RWPE2 (cell line): ENCODE results near the gene TRAF3IP1.
"Not testable (repeated sequence)": the region's sequence is repeated elsewhere in the genome, so short reads cannot be mapped to it uniquely, and the experiment has no call there.

ENCODE experiments used
- ATAC-seq: fragments of 200-7000 bp; cut with Tn5 transposase; 3 replicates; pipeline ENCODE4 v1.9.1; 2021; ENCODE audit warnings: low read depth
- DNase-seq: peaks from one replicate; pipeline ENCODE4 v3.0.0-alpha.2; 2020; ENCODE audit warnings: low spot score
- H3K27ac ChIP-seq: fragments of 450-650 bp; 2 replicates; pipeline ENCODE4 v1.5.1; 2017; ENCODE audit warnings: mild to moderate bottlenecking; ENCODE audit not compliant: poor library complexity, severe bottlenecking
- H3K27me3 ChIP-seq: fragments of 250-450 bp; sonication (Bioruptor Pico); 2 replicates; pipeline ENCODE4 v1.5.1; 2021; ENCODE audit warnings: mild to moderate bottlenecking, moderate library complexity; ENCODE audit not compliant: insufficient read depth, poor library complexity, severe bottlenecking
- H3K36me3 ChIP-seq: fragments of 250-450 bp; sonication (Bioruptor Pico); 2 replicates; pipeline ENCODE4 v1.5.1; 2020; ENCODE audit warnings: low read depth, mild to moderate bottlenecking, moderate library complexity
- H3K4me1 ChIP-seq: fragments of 250-450 bp; sonication (Bioruptor Pico); 2 replicates; pipeline ENCODE4 v1.5.1; 2021; ENCODE audit warnings: mild to moderate bottlenecking, moderate library complexity; ENCODE audit not compliant: insufficient read depth, poor library complexity, severe bottlenecking
- H3K4me3 ChIP-seq: fragments of 250-450 bp; sonication (Bioruptor Pico); 2 replicates; pipeline ENCODE4 v1.5.1; 2021; ENCODE audit warnings: mild to moderate bottlenecking, moderate library complexity; ENCODE audit not compliant: severe bottlenecking
- H3K9me3 ChIP-seq: fragments of 250-450 bp; sonication (Bioruptor Pico); 2 replicates; pipeline ENCODE4 v1.5.1; 2021; ENCODE audit warnings: mild to moderate bottlenecking, moderate library complexity; ENCODE audit not compliant: severe bottlenecking
- TF ChIP-seq, protein P1 (sequence below): fragments of 450-650 bp; IDR thresholded peaks from one replicate; pipeline ENCODE4 v1.5.1; 2017; ENCODE audit warnings: mild to moderate bottlenecking, moderate library complexity; ENCODE audit not compliant: poor library complexity, severe bottlenecking

Gene TRAF3IP1

DNA sequence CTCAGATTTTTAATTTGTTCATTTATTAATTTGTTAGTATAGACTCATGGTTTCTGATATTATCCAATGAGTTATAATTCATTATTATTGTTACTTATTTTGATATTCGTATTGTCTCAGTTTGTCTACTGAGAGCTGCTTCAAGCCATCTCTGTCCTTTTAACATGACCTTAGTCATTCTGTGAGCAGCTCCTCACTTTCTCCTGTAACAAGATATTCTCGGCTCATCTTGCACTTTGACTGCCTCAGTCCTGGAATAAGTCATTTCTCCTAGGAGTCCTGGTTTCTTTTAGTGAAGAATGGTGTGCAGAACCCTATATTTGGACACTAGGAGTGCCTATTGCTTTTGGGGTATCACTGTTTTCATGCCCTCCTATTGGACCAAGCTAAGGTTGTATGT lies 119.6 kb downstream of the TRAF3IP1 start:
- TF ChIP-seq, protein P1, sequence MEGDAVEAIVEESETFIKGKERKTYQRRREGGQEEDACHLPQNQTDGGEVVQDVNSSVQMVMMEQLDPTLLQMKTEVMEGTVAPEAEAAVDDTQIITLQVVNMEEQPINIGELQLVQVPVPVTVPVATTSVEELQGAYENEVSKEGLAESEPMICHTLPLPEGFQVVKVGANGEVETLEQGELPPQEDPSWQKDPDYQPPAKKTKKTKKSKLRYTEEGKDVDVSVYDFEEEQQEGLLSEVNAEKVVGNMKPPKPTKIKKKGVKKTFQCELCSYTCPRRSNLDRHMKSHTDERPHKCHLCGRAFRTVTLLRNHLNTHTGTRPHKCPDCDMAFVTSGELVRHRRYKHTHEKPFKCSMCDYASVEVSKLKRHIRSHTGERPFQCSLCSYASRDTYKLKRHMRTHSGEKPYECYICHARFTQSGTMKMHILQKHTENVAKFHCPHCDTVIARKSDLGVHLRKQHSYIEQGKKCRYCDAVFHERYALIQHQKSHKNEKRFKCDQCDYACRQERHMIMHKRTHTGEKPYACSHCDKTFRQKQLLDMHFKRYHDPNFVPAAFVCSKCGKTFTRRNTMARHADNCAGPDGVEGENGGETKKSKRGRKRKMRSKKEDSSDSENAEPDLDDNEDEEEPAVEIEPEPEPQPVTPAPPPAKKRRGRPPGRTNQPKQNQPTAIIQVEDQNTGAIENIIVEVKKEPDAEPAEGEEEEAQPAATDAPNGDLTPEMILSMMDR, result no peak
- Histone ChIP-seq H3K4me1 (peaks cover 78% of the 10 kb centered on the region), H3K27ac (peak overlapping the region; percentile 100), H3K27me3 (no peaks in the 10 kb centered on the region), H3K36me3 (peaks cover 96% of the 10 kb centered on the region), H3K9me3 (no peaks in the 10 kb centered on the region), H3K4me3 (no peak overlapping the region)
- DNase-seq, result no peak
- ATAC-seq, result no peak

DNA sequence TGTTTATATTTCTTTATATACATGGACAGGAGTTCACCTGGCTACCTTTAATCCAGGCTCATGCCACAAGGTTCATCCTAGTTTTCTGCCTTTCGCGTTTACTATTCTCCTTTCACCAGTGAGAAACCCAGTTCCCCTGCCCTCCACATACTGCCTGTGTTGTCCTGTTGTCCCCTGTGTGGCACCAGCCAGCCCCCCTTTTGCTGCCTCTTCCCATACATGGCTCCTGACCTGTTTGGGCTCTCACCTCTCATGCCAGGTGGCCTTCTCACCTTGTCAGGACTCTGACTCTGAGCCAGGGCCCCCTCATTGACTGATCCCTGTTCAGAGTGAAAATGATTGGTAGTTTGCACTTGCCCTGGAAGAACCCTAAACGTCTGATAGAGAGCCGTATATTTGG lies 120.0 kb downstream of the TRAF3IP1 start:
- no peaks in the 10 kb centered on the region for H3K9me3 ChIP-seq
- TF ChIP-seq, protein P1, result no peak
- no peak overlapping the region for H3K4me3 ChIP-seq
- H3K27me3 ChIP-seq, result no peaks in the 10 kb centered on the region
- peaks cover 73% of the 10 kb centered on the region for H3K4me1 ChIP-seq
- ATAC-seq (no peak), DNase-seq (no peak)
- peaks cover 96% of the 10 kb centered on the region for H3K36me3 ChIP-seq
- H3K27ac ChIP-seq, result peak overlapping the region; percentile 100

DNA sequence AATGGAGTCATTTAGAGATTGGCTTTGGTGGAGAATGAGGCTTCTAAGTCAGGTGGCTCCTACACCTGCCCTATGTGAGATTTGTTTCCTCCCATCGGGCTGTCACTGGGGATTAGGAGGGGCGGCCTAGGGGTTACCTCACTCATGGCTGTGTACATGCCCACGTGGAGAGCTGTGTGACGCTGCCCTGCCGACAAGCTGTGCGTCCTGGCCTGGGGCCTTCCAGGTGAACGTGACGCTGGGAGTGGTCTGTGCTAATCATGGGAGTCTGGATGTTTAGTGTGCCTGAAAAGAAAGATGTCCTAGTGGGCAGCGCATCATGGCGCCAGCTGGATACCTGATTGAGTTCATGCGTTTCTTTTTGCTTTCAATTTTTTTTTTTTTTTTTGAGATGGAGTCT lies 120.4 kb downstream of the TRAF3IP1 start:
- Histone ChIP-seq H3K36me3 (peaks cover 96% of the 10 kb centered on the region), H3K27me3 (no peaks in the 10 kb centered on the region), H3K9me3 (no peaks in the 10 kb centered on the region), H3K27ac (peak overlapping the region; percentile 100), H3K4me1 (peaks cover 69% of the 10 kb centered on the region), H3K4me3 (no peak overlapping the region)
- DNase-seq (no peak), ATAC-seq (no peak)
- TF ChIP-seq, protein P1, result no peak

DNA sequence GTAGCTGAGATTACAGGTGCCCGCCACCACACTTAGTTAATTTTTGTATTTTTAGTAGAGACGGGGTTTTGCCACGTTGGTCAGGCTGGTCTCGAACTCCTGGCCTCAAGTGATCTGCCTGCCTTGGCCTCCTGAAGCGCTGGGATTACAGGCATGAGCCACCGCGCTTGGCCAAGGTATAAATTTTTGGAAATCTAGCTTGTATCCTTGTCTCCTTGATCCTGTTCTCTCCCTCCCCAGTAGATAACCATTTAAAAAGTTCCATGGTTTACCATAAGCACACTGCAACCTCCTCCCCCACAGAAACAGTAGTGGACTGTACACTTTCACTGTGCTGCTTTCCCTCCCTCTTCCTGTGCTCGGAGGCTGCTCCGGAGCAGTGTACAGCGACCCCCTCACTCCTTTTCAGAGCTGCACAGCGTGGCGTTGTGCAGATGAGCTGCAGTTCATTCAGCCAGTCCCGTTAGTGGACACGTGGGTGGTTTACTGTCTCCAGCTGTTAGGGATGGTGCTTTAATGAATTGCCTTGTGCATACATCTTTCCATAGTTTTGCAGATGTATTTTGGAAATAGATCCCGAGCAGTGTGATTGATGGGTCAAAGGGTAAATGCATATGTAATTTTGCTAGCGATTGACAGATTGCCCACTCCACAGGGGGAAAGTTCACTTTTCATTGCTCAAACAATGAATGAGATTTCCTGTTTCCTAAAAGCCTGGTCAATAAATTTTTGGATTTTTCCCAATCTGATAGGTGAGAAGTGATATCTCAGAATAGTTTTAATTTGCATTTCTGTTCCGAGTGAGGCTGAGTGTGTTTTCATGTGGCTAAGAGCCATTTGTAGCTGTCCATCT lies 121.2 kb downstream of the TRAF3IP1 start:
- no peaks in the 10 kb centered on the region for H3K9me3 ChIP-seq
- H3K4me3 ChIP-seq, result no peak overlapping the region
- no peak for ATAC-seq
- TF ChIP-seq, protein P1, result no peak
- H3K27ac ChIP-seq, result peak overlapping the region; percentile 100
- H3K36me3 ChIP-seq, result peaks cover 96% of the 10 kb centered on the region
- DNase-seq, result no peak
- no peaks in the 10 kb centered on the region for H3K27me3 ChIP-seq
- peaks cover 62% of the 10 kb centered on the region for H3K4me1 ChIP-seq

DNA sequence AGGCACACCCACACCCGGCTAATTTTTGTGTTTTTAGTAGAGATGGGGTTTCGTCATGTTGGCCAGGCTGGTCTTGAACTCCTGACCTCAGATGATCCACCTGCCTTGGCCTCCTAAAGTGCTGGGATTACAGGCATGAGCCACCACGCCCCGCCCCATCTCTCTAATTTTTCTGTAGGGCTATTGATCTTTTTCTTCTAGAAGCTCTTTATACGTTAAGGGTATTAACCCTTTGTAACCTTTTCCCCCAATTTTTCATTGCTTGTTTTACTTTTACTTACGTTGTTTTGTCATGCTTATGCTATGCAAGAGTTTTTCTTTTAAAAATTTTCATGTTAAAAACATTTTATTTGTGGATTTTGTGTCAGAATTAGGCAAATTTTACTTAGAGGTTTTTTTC lies 121.9 kb downstream of the TRAF3IP1 start:
- not testable (repeated sequence) for H3K27me3 ChIP-seq, ATAC-seq, DNase-seq, H3K4me3 ChIP-seq, H3K9me3 ChIP-seq
- Histone ChIP-seq H3K27ac (peak overlapping the region; percentile 100), H3K4me1 (peaks cover 55% of the 10 kb centered on the region), H3K36me3 (peaks cover 96% of the 10 kb centered on the region)
